Astrocyte (in vitro differentiated cells and primary cell): ENCODE results near the gene PDE1C.

Experiments used
- CTCF ChIP-seq: IDR thresholded peaks from 2 replicates; pipeline ENCODE4 v1.5.1; 2011; ENCODE audit warnings: low read depth, mild to moderate bottlenecking, inconsistent platforms, low read length, moderate library complexity; ENCODE audit not compliant: insufficient read depth
- EZH2 ChIP-seq: IDR thresholded peaks from 2 replicates; pipeline ENCODE4 v1.6.1; 2012; ENCODE audit warnings: mild to moderate bottlenecking, low read length, inconsistent platforms; ENCODE audit not compliant: insufficient read depth

- TF ChIP-seq CTCF: no peak
- TF ChIP-seq EZH2: no peak
These were observed 18.3 kb upstream of the PDE1C start for GRCh38 chr7:32088451-32088881.
